NB4 (cell line): ENCODE measurements around the gene SUPV3L1.

ENCODE experiments used
- DNase-seq: peaks from one replicate; pipeline ENCODE4 v3.0.0; 2010; ENCODE audit warnings: low read depth
- H3K4me3 ChIP-seq: one replicate; pipeline ENCODE4 v1.5.1; 2011; ENCODE audit warnings: mild to moderate bottlenecking, low read depth, low read length, moderate library complexity
- CTCF ChIP-seq: IDR thresholded peaks from one replicate; pipeline ENCODE4 v1.5.1; 2012; ENCODE audit warnings: low read depth, low read length
- MAX ChIP-seq: IDR thresholded peaks from 2 replicates; pipeline ENCODE4 v1.6.1; 2011; ENCODE audit warnings: low read depth, low read length
- MYC ChIP-seq: IDR thresholded peaks from 2 replicates; pipeline ENCODE4 v1.6.1; 2011; ENCODE audit warnings: low read depth, low read length
- POLR2A ChIP-seq: IDR thresholded peaks from 2 replicates; pipeline ENCODE4 v1.6.1; 2011; ENCODE audit warnings: mild to moderate bottlenecking; ENCODE audit not compliant: insufficient read length; ENCODE audit errors: extremely low read depth

The SUPV3L1 gene

GRCh38 chr10:69145329-69145728 is 34.7 kb upstream of the SUPV3L1 start:
- TF ChIP-seq MYC (no peak), CTCF (no peak), POLR2A (no peak), MAX (no peak)
- DNase-seq: no peak
- no peak overlapping the region for H3K4me3 ChIP-seq

- H3K4me3 ChIP-seq: no peak overlapping the region
- TF ChIP-seq CTCF: no peak
- TF ChIP-seq POLR2A: no peak
- no peak for TF ChIP-seq MAX
- TF ChIP-seq MYC: no peak
- DNase-seq: no peak
Measured at GRCh38 chr10:69145864-69146263, 34.2 kb upstream of the SUPV3L1 start.

GRCh38 chr10:69146759-69147158 is 33.3 kb upstream of the SUPV3L1 start:
- H3K4me3 ChIP-seq: no peak overlapping the region
- TF ChIP-seq POLR2A: no peak
- DNase-seq: peak; percentile 20

GRCh38 chr10:69151984-69152383 is 28.1 kb upstream of the SUPV3L1 start:
- TF ChIP-seq POLR2A: no peak
- TF ChIP-seq MAX: no peak
- TF ChIP-seq CTCF: no peak
- TF ChIP-seq MYC: no peak
- no peak for DNase-seq
- no peak overlapping the region for H3K4me3 ChIP-seq

GRCh38 chr10:69153227-69153626 is 26.8 kb upstream of the SUPV3L1 start:
- no peak overlapping the region for H3K4me3 ChIP-seq
- TF ChIP-seq POLR2A (no peak), MAX (no peak), CTCF (no peak), MYC (no peak)
- DNase-seq: no peak

- H3K4me3 ChIP-seq: no peak overlapping the region
- TF ChIP-seq POLR2A: no peak
- no peak for TF ChIP-seq MYC
- TF ChIP-seq MAX: no peak
- no peak for TF ChIP-seq CTCF
- DNase-seq: no peak
Measured at GRCh38 chr10:69160809-69161241, 19.2 kb upstream of the SUPV3L1 start.
